ENCODE measurements around the gene KRT71.
"Not testable (repeated sequence)": the region's sequence is repeated elsewhere in the genome, so short reads cannot be mapped to it uniquely, and the experiment has no call there.

KRT71 gene

GRCh38 chr12:52521568-52522266, 31.2 kb downstream of the KRT71 start:
- no peak for DNase-seq (ENCODE audit: low read depth in 2 of 2)

- DNase-seq (ENCODE audit: low read depth in 2 of 2): no peak
These were observed 31.8 kb downstream of the KRT71 start for GRCh38 chr12:52521175-52521567.

- no peak for DNase-seq (ENCODE audit: low read depth in 2 of 2)
These were observed 32.9 kb downstream of the KRT71 start, which contains the start of gene KRT5 for GRCh38 chr12:52519826-52520662. KRT5 (minus strand) TSS chr12:52520394; CDS start chr12:52520296, 98 bp downstream.

- DNase-seq (ENCODE audit: low read depth in 2 of 2): no peak
These were observed 33.6 kb downstream of the KRT71 start for GRCh38 chr12:52519387-52519703.

GRCh38 chr12:52518574-52519386, 34.2 kb downstream of the KRT71 start:
- no peak for DNase-seq (ENCODE audit: low read depth in 2 of 2)

GRCh38 chr12:52517888-52518287, 35.1 kb downstream of the KRT71 start:
- DNase-seq (ENCODE audit: low read depth in 2 of 2): no peak

- no peak for DNase-seq (ENCODE audit: low read depth in 2 of 2)
These were observed 35.7 kb downstream of the KRT71 start for GRCh38 chr12:52517005-52517835.

GRCh38 chr12:52515927-52516831, 36.8 kb downstream of the KRT71 start:
- no peak for DNase-seq (ENCODE audit: low read depth in 2 of 2)

- DNase-seq (ENCODE audit: low read depth in 2 of 2): no peak
These were observed 37.7 kb downstream of the KRT71 start for GRCh38 chr12:52515319-52515646.

- no peak for DNase-seq (ENCODE audit: low read depth in 2 of 2)
These were observed 38.2 kb downstream of the KRT71 start for GRCh38 chr12:52514471-52515318.

GRCh38 chr12:52513736-52514135, 39.2 kb downstream of the KRT71 start:
- DNase-seq (ENCODE audit: low read depth in 2 of 2): no peak

GRCh38 chr12:52508211-52508610, 44.7 kb downstream of the KRT71 start:
- no peak for DNase-seq (ENCODE audit: low read depth in 2 of 2)

GRCh38 chr12:52506858-52507715, 45.9 kb downstream of the KRT71 start:
- DNase-seq (ENCODE audit: low read depth in 2 of 2): no peak

- DNase-seq (ENCODE audit: low read depth in 2 of 2): no peak
These were observed 50.1 kb downstream of the KRT71 start for GRCh38 chr12:52502877-52503276.

GRCh38 chr12:52501490-52501889, 51.5 kb downstream of the KRT71 start:
- no peak for DNase-seq (ENCODE audit: low read depth in 2 of 2)

- DNase-seq (ENCODE audit: low read depth in 2 of 2): not testable (repeated sequence)
These were observed 52.4 kb downstream of the KRT71 start for GRCh38 chr12:52500574-52500973.

GRCh38 chr12:52499806-52500560, 53.0 kb downstream of the KRT71 start:
- DNase-seq (ENCODE audit: low read depth in 2 of 2): no peak

- no peak for DNase-seq (ENCODE audit: low read depth in 2 of 2)
These were observed 54.0 kb downstream of the KRT71 start for GRCh38 chr12:52498946-52499345.
